CD1c-positive myeloid dendritic cell (primary cell): ENCODE measurements around the gene KRT5.
"Not testable (repeated sequence)": the region's sequence is repeated elsewhere in the genome, so short reads cannot be mapped to it uniquely, and the experiment has no call there.

ENCODE experiments used
- DNase-seq: peaks from one replicate; pipeline ENCODE4 v3.0.0-alpha.2; 2016; ENCODE audit errors: extremely low spot score

Gene KRT5

DNA sequence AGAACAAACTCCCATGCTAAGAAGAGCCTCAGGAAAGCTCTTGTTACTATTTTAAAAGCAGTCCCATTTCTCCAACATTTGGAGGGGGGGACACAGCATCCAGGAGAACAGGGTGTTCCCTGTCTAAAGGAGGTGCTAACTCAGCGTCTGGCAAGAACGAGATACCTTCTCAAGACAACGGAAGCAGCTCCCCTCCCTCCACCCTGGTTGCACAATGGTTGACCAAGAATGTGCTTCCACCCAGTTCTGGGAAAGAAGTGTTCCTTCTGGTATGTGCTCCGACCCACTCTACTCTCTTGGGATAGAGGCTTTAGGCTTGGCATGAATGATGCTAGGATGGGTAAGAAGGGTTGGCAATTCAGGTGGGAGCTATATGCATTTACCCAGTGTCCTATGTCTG is 25.7 kb downstream of the KRT5 start:
- DNase-seq: no peak

DNA sequence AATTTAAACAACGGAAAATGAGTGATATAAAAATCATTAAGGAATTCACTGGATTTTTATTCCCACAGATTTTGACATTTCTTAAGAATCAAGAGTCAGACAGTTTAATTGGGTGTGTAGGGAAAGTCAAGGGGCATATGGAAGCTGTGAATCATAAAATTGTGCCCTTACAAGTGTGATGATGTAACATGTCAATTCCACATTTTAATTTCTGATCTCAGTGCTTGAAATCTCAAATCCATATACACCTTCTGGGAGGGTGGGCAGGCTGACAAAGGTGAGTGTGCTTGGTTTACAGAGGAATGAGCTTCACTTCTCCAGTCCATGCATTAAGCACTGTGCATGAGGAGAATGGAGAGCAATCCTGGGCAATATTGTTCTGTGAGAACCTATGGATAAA is 26.1 kb downstream of the KRT5 start:
- no peak for DNase-seq

DNA sequence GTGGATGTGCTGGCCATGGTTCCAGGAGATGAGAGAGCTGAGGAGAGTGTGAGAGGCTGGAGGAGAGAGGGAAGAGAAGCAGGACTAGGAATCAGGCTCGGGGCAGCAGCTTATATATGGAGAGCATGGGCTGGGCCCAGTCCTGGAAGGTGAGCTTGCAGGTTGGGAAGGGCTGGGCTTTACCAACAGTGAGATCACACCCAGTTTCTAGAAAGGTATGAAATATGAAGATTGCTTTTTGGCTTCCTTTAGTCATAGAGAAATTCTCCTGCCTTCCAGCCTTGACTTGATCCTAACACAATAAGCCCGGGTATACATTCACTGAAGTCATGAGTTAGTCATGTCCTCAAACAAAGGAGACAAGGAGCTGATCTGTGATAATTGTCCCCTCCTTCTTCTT is 27.0 kb downstream of the KRT5 start, which contains the start of gene KRT6A:
KRT6A (minus strand) TSS at position 86 of the 400 bp plus-strand sequence; CDS start at position 17, 69 bp downstream.
- no peak for DNase-seq

DNA sequence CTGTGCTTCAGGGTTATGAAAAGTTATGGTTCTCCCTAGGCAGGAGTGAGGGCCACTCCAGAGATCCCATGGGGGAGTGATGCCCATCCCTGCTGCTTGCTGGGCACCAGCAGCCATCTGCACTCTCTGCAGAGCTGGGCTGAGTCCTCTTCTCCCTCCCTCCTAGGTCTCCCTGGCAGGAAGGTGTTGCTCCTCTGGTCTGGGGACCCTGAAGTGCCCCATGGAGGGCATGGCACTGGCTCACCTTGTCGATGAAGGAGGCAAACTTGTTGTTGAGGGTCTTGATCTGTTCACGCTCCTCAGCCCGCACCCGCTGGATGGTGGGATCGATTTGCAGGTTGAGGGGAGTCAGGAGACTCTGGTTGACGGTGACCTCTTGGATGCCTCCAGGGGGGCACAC is 27.8 kb downstream of the KRT5 start:
- DNase-seq: not testable (repeated sequence)

DNA sequence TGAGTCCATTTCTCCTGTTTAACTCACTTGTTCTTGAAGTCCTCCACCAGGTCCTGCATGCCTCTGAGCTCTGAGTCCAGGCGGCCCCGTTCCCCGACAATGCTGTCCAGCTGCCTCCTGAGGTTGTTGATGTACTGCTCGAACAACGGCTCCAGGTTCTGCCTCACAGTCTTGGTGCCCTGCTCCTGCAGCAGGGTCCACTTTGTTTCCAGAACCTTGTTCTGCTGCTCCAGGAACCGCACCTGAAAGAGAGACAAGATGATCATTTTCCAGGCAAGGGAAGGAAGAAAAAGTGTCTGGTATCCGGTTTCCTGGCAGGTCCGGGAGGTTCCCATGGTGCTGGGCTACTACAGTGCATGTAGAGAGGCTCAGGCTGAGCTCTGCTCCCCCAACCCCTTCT is 28.7 kb downstream of the KRT5 start:
- not testable (repeated sequence) for DNase-seq

DNA sequence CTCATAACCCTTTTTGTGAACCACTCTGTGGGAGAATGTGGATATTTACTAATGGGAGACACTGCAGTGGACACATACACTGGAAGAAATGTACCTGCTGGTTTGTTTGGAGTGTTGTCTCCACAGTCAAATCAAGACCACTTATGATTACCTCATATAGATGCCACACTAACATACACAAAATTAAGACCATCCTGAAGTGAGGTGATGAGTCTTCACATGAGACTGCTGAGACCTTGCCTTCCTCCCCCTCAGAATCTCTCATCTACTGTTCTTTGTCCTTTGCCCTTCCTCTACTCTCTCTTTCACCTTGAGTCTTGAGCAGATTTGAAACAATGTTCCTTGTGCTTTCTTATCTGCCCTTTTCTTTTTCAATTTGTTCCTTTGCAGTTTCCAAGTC is 31.5 kb downstream of the KRT5 start:
- no peak for DNase-seq

DNA sequence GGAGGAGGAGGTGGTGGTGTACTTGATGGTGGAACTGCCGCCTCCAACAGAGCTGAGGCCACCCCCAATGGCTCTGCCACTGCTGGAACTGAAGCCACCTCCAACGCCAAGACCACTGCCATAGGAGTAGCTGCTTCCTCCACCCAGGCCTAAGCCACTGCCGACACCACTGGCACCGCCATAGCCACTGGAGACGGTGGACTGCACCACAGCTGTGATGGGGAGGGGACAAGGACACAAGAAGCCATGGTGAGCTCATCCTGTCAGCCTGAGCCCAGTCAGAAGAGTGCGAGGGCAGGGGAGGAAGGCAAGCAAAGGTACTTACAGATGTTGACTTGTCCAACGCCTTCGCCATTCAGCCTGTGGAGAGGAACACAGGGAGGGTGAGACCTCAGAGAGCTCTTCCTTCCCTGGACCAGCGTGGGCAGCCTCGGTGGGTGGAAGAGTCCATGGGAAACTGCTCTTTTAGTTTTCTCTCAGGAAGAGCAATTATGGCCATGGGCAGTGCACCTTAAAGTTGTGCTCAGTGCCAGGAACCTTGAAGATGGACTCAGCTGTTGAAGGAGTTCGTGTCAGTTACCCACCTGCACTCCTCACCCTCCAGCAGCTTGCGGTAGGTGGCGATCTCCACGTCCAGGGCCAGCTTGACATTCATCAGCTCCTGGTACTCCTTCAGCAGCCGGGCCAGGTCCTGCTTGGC is 32.3 kb downstream of the KRT5 start:
- not testable (repeated sequence) for DNase-seq

DNA sequence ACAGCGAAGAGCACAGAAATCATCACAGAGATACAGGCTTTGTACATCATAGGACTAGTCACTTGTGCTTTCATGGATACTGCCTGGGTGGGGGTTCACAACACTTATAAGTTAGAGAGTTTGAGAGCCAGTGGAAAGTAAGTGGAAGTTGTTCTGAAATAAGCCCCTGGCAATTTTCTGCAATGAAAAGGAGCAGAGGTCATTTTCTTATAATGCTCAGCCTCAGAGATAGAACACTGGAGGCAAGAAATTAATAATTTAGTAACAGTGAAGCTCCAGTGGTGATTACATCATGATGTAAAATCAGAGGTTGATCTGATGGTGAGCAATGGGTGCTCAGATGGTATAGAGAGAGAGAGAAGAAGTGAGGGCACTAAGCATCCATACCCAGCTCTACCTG is 33.0 kb downstream of the KRT5 start:
- DNase-seq: no peak

DNA sequence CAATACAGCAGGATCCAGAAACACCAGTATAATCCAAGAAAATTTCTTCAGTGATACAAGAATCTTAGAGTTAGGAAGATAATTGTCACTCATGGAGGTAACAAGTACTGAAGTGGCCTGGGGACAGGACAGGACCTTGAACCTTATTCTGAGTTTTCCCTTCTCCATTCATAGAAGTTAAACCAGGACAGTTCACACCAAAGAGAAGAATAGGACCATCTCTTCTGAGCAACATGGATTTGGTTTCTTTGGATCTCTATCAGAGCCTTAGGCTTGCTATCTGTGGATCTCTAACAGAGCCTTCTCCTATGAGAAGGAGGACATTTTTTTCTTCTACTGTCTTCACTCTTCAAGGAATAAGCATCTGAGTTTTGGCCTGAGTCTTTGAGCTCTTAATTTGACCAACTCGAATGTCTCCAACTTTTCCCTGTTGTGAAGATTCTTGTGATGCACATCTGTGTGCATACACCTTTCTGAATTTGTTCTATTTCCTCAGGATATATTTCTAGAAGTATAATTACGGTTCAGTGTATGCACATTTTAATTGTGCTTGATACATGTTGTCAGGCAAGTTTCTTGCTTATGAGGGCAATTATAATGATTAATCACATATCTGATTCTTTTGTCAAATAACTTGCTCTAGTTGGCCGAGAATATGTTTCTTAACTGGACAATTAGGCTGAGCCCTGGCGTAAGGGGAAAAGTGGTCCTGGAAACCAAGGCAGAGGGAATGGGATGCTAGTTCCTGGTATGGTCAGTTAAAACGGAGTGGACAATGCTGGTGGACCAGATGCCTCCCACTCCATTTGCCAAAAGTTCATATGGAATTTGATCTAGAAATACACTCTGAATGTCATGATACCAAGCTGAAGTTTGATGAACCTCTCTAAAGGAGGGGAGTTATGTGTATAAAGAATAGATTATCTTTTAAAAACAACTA is 33.8 kb downstream of the KRT5 start:
- no peak for DNase-seq

DNA sequence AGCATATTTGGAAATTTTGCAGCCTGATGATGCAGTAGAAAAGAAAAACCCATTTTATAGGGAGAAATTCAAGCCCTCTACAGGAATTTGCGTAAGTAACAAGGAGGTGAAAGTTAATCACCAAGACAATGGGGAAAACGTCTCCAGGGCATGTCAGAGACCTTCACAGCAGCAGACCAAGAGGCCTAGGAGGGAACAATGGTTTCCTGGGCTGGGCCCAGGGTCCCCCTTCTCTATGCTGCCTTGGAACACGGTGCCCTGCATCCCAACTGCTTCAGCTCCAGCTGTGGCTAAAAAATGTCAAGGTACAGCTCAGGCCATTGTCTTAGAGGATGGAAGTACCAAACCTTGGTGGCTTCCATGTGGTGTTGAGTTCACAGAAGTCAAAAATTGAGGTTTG is 40.1 kb downstream of the KRT5 start:
- no peak for DNase-seq

DNA sequence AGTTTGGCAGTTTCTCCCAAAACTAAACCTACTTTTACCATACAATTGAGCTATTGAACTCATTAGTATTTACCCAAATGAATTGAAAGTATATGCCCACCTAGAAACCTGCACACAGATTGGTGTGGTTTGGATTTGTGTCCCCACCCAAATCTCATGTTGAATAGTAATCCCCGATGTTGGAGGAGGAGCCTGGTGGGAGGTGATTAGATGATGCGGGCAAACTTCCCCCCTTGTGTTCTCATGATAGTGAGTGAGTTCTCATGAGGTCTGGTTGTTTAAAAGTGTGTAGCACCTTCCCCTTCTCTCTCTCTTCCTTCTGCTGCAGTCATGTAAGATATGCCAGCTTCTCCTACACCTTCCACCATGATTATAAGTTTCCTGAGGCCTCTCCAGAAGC is 42.5 kb downstream of the KRT5 start:
- no peak for DNase-seq

DNA sequence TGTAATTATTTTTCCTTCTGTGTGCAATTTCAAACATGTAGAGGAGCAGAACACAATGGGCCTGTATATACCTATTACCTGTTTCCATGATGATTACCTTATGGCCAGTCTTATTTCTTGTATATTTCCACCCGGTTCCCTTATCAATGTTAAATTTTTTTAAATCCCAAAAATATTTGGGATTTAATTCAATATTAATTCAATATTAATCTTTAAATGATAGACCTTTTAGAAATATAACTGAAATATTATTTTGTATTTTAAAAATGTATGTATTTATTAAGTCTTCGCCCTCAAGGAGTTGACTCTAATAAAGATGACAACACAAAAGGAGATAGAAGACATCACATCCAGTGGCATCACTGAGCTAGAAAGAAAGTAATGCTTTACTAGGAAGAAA is 46.0 kb downstream of the KRT5 start:
- no peak for DNase-seq

DNA sequence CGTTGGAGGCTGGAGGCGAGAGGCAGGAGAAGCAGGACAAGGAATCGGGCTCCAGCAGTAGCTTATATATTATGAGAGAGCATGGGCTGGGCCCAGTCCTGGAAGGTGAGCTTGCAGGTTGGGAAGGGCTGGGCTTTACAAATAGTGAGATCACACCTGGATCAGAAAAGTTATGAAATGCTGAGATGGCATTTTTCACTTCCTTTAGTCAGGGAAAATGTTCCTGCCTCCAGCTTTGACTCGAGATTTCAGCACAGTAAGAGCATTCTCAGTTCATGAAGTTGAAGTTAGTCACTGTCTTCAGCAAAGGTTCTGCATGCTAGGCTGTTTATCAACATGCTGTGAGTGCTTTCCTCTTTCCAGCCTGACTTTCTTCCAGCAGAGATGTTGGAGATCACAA is 46.4 kb downstream of the KRT5 start, which contains the start of gene KRT6C:
KRT6C (minus strand) TSS at position 38 of the 400 bp plus-strand sequence. CDS start 68 bp downstream, outside the sequence.
- DNase-seq: no peak

DNA sequence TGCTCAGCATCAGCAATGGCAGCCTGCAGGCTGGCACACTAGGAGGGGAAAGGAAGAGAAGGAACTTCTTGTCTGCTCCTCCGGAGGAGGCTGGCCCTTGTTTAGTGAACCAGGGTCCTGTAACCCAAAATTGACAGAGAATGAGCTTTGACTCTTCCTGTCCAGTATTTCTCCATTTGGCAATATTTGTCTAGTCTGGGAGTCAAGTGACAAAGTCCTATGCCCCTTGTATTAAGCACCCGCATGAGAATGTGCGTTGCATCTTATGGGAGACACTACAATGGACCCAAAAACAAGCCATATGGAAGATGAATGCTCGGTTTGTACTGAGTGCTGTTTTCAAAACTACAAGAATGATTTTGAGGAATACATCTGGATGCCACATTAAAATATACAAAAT is 50.3 kb downstream of the KRT5 start:
- no peak for DNase-seq

DNA sequence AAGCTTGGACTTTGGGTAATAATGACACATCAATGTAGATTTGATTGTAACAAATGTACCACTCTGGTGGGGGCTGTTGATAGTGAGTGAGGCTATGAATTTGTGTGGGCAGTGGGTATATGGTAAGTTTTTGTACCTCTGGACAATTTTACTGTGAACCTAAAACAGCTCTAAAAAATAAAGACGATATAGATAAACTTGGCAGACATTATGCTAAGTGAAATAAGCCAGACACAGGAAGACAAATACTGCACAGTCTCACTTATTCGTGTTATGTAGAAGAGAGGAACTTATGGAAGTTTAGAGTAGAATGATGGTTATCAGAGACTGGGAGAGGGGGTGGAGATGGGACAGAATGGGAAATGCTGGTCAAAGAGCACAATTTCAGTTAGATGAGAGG is 55.3 kb downstream of the KRT5 start:
- no peak for DNase-seq
